HCT116 (cell line): ENCODE results near the gene SLC4A9. TPM values are rescaled to one million over a fixed set of nuclear protein-coding genes. Genes with fewer than 3 reads are reported as not detected.
A peak's percentile ranks its signal among the peaks of the same experiment; 100 is the strongest.

Experiments
- ATAC-seq: fragments of 200-7000 bp; cut with Tn5 transposase; 2 replicates; pipeline ENCODE4 v1.9.1; 2020; ENCODE audit warnings: mild to moderate bottlenecking, moderate library complexity
- BruUV-seq: library from RNA; stranded (reverse); fragments of 400-500 nt; replicated peaks from 2 replicates; lab custom pipeline; 2021; lab: Mats Ljungman, UMichigan
- CTCF ChIA-PET: fragments of 300-600 bp; sonication (Branson Sonifier 250); formaldehyde crosslinking; loops from one replicate; lab custom pipeline; 2021; ENCODE audit warnings: antibody characterized with exemption; lab: Charles Lee
- POLR2A ChIA-PET: fragments of 300-600, 350-600 bp; sonication (Branson Sonifier 250); formaldehyde crosslinking; loops from one replicate; lab custom pipeline; 2021; ENCODE audit warnings: antibody characterized with exemption; lab: Charles Lee
- RAD21 ChIA-PET, 2 experiments: fragments of 300-600 bp; sonication (Branson Sonifier 250); formaldehyde crosslinking; loops; one replicate each; lab custom pipeline; 2023; ENCODE audit warnings: low total read pairs in 2 of 2; ENCODE audit not compliant: uncharacterized antibody in 2 of 2, unreplicated experiment in 2 of 2, low non-redundant PET in 1 of 2; lab: Charles Lee
- DNase-seq: peaks from one replicate; pipeline ENCODE4 v3.0.0-alpha.2; 2010; ENCODE audit warnings: low read depth, low spot score
- H2AFZ ChIP-seq: fragments of 200-600 bp; shearing (Covaris generic), sonication (generic); 2 replicates; pipeline ENCODE4 v1.6.1; 2017; ENCODE audit warnings: low read depth, mixed run types, mixed read lengths, antibody characterized with exemption, low read length; ENCODE audit not compliant: poor library complexity, severe bottlenecking
- H3K27ac ChIP-seq: 2 replicates; pipeline ENCODE4 v1.5.1; 2012; ENCODE audit warnings: low read depth, low read length
- H3K27me3 ChIP-seq: fragments of 200-600 bp; sonication (generic); 2 replicates; pipeline ENCODE4 v1.6.1; 2016; ENCODE audit warnings: mixed run types, low read length, mixed read lengths; ENCODE audit not compliant: insufficient read depth
- H3K36me3 ChIP-seq, 2 experiments: fragments of 200-500 bp in 1 of 2; fragments of 200-600 bp in 1 of 2; sonication (Bioruptor generic) in 1 of 2; sonication (generic) in 1 of 2; 2 replicates each; pipeline versions ENCODE4 v1.5.1 to v1.6.1; 2014 to 2016; ENCODE audit warnings: low read length in 2 of 2, inconsistent platforms in 1 of 2, mixed read lengths in 1 of 2, mixed run types in 1 of 2; ENCODE audit not compliant: insufficient read depth in 2 of 2, control insufficient read depth in 1 of 2
- H3K4me1 ChIP-seq, 2 experiments: fragments of 200-600 bp in 1 of 2; sonication (generic) in 1 of 2; 2 replicates each; pipeline versions ENCODE4 v1.5.1 to v1.6.1; 2012 to 2017; ENCODE audit warnings: low read length in 2 of 2, inconsistent platforms in 1 of 2, mild to moderate bottlenecking in 1 of 2, mixed read lengths in 1 of 2, mixed run types in 1 of 2, moderate library complexity in 1 of 2; ENCODE audit not compliant: insufficient read depth in 2 of 2, control insufficient read depth in 1 of 2
- H3K4me2 ChIP-seq: fragments of 200-600 bp; sonication (generic); 2 replicates; pipeline ENCODE4 v1.6.1; 2017; ENCODE audit warnings: mixed run types, low read length, mixed read lengths
- H3K4me3 ChIP-seq, 2 experiments: fragments of 200-600 bp in 1 of 2; sonication (generic) in 1 of 2; replicated peaks in 1 of 2; 2 replicates each; pipeline ENCODE4 v1.5.1; 2011 to 2016; ENCODE audit warnings: low read length in 2 of 2, control low read depth in 1 of 2, low read depth in 1 of 2, mild to moderate bottlenecking in 1 of 2, mixed read lengths in 1 of 2, mixed run types in 1 of 2
- H3K79me2 ChIP-seq: fragments of 200-600 bp; sonication (generic); 2 replicates; pipeline ENCODE4 v1.6.1; 2017; ENCODE audit warnings: mild to moderate bottlenecking, mixed run types, low read length, moderate library complexity, mixed read lengths; ENCODE audit not compliant: insufficient read depth
- H3K9ac ChIP-seq: fragments of 200-600 bp; sonication (generic); 2 replicates; pipeline ENCODE4 v1.6.1; 2016; ENCODE audit warnings: low read length, mixed read lengths
- H3K9me2 ChIP-seq: fragments of 200-600 bp; sonication (generic), shearing (Covaris generic); 2 replicates; pipeline ENCODE4 v1.6.1; 2017; ENCODE audit warnings: mixed run types, mild to moderate bottlenecking, moderate library complexity; ENCODE audit not compliant: insufficient read depth
- H3K9me3 ChIP-seq, 2 experiments: fragments of 200-500 bp in 1 of 2; fragments of 200-600 bp in 1 of 2; sonication (Bioruptor generic) in 1 of 2; sonication (generic) in 1 of 2; 2 replicates each; pipeline ENCODE4 v1.6.1; 2014 to 2017; ENCODE audit warnings: low read length in 2 of 2, mixed read lengths in 2 of 2, inconsistent platforms in 1 of 2, low read depth in 1 of 2, mild to moderate bottlenecking in 1 of 2, mixed run types in 1 of 2, moderate library complexity in 1 of 2; ENCODE audit not compliant: control insufficient read depth in 1 of 2, insufficient read depth in 1 of 2
- H4K20me1 ChIP-seq: fragments of 200-600 bp; sonication (generic), shearing (Covaris generic); 2 replicates; pipeline ENCODE4 v1.6.1; 2017; ENCODE audit warnings: mixed run types, mild to moderate bottlenecking, moderate library complexity; ENCODE audit not compliant: insufficient read depth
- CEBPB ChIP-seq: IDR thresholded peaks from 2 replicates; pipeline ENCODE4 v1.6.1; 2012; ENCODE audit warnings: low read depth
- ELF1 ChIP-seq: IDR thresholded peaks from 2 replicates; pipeline ENCODE4 v1.6.1; 2012; ENCODE audit warnings: low read depth, borderline replicate concordance
- FOSL1 ChIP-seq: IDR thresholded peaks from 2 replicates; pipeline ENCODE4 v1.6.1; 2012; ENCODE audit warnings: low read depth
- POLR2A ChIP-seq: IDR thresholded peaks from 2 replicates; pipeline ENCODE4 v1.7.0; 2011; ENCODE audit warnings: borderline replicate concordance; ENCODE audit not compliant: insufficient read depth, insufficient read length; ENCODE audit errors: extremely low read depth
- RAD21 ChIP-seq: IDR thresholded peaks from 2 replicates; pipeline ENCODE4 v1.6.1; 2012; ENCODE audit warnings: low read depth, mild to moderate bottlenecking
- SRF ChIP-seq: IDR thresholded peaks from 2 replicates; pipeline ENCODE4 v1.6.1; 2012; ENCODE audit warnings: low read depth
- intact Hi-C: fragments of 100-400 bp; cut with micrococcal nuclease; formaldehyde crosslinking; loops from 2 replicates; pipeline ENCODE4 v1.10.0; 2022
- total RNA-seq: library from RNA; stranded (reverse); gene quantifications from one replicate; pipeline ENCODE4 v1.2.1, GENCODE V29; 2021; ENCODE audit not compliant: unreplicated experiment
- TF ChIP-seq, protein P1 (sequence below), 3 experiments: fragments of 200-600 bp in 1 of 3; sonication (generic) in 1 of 3; IDR thresholded peaks in 2 of 3; conservative IDR thresholded peaks in 1 of 3; 2 replicates each; pipeline ENCODE4 v1.5.1; 2012 to 2017; ENCODE audit warnings: low read depth in 2 of 3, low read length in 2 of 3, antibody characterized with exemption in 1 of 3, borderline replicate concordance in 1 of 3, control low read depth in 1 of 3, mild to moderate bottlenecking in 1 of 3, mixed read lengths in 1 of 3, mixed run types in 1 of 3, moderate library complexity in 1 of 3; ENCODE audit not compliant: insufficient read depth in 1 of 3

Gene SLC4A9
- total RNA-seq, 1 experiment from 2014 or later: 0.49 TPM

- Histone ChIP-seq H3K9me2 (no peaks in the 10 kb centered on the region), H3K27ac (no peak overlapping the region), H4K20me1 (no peaks in the 10 kb centered on the region), H3K9ac (no peak overlapping the region; the same call in 1 of the 2 replicates), H3K4me3 (no peak overlapping the region), H3K4me1 (peaks cover 3 to 32% of the 10 kb centered on the region in 2 experiments; a peak in 3 of 4 replicates)
- RAD21 ChIA-PET: interaction anchor here (0.7 to 1.9 kb wide), 8 partner anchors 13 to 189 kb away, joined by 3 to 17 read pairs (median 4); partner anchors contain the start of gene HBEGF (in 1 of the 2)
- peak; percentile 21; the same call in 1 of the 2 replicates for ATAC-seq
- BruUV-seq: no TSS peak
- TF ChIP-seq SRF (no peak), ELF1 (no peak), CEBPB (no peak), POLR2A (no peak), FOSL1 (no peak), RAD21 (no peak)
- TF ChIP-seq, protein P1, sequence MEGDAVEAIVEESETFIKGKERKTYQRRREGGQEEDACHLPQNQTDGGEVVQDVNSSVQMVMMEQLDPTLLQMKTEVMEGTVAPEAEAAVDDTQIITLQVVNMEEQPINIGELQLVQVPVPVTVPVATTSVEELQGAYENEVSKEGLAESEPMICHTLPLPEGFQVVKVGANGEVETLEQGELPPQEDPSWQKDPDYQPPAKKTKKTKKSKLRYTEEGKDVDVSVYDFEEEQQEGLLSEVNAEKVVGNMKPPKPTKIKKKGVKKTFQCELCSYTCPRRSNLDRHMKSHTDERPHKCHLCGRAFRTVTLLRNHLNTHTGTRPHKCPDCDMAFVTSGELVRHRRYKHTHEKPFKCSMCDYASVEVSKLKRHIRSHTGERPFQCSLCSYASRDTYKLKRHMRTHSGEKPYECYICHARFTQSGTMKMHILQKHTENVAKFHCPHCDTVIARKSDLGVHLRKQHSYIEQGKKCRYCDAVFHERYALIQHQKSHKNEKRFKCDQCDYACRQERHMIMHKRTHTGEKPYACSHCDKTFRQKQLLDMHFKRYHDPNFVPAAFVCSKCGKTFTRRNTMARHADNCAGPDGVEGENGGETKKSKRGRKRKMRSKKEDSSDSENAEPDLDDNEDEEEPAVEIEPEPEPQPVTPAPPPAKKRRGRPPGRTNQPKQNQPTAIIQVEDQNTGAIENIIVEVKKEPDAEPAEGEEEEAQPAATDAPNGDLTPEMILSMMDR (IDR thresholded peaks at IDR 0.05 in 2 of 3, conservative IDR thresholded peaks at IDR 0.05 in 1 of 3; ENCODE audit: borderline replicate concordance in 1 of 3, insufficient read depth in 1 of 3, low read depth in 2 of 3, low read length in 2 of 3): peak in 2 of 3 experiments; percentile 60 to 73; a peak in 4 of 6 replicates
- TF ChIP-seq, all 23 proteins: peak for 1
- H3K36me3 ChIP-seq: no peaks in the 10 kb centered on the region
- peak overlapping the region; percentile 88 for H2AFZ ChIP-seq
- POLR2A ChIA-PET: interaction anchor here (0.8 to 1.8 kb wide), 6 partner anchors 12 to 361 kb away, joined by 3 to 19 read pairs (median 6); partner anchors contain the start of genes HBEGF, IK and NDUFA2
- CTCF ChIA-PET: interaction anchor here (0.6 to 3.5 kb wide), 29 partner anchors 8 to 593 kb away, joined by 3 to 186 read pairs (median 4); partner anchors contain the start of genes ANKHD1, HBEGF and TMCO6
- H3K27me3 ChIP-seq: no peaks in the 10 kb centered on the region
- no peaks in the 10 kb centered on the region for H3K9me3 ChIP-seq
- H3K4me2 ChIP-seq: no peak overlapping the region
- H3K79me2 ChIP-seq: no peaks in the 10 kb centered on the region
- intact Hi-C loops: loop anchor here (2.0 to 10.0 kb wide), 3 partner anchors 184 to 284 kb away; partner anchors contain the start of genes CYSTM1 and TMCO6
- no peak for DNase-seq
Measured at GRCh38 chr5:140358738-140359310, 1.2 kb upstream of the SLC4A9 start.
